Measurements from ENCODE around the gene AMBRA1.

- no peak for TF ChIP-seq CTCF (IDR thresholded peaks at IDR 0.05)
- no peak for TF ChIP-seq FOXM1 (IDR thresholded peaks at IDR 0.05; ENCODE audit: low read depth)
- no peak for TF ChIP-seq REST (IDR thresholded peaks at IDR 0.05; ENCODE audit: low read depth, low read length)
- no peak for TF ChIP-seq IRF3 (IDR thresholded peaks at IDR 0.05; ENCODE audit: low read depth, low read length)
- TF ChIP-seq RFX5 (IDR thresholded peaks at IDR 0.05; ENCODE audit: low read length): no peak
- no peak for TF ChIP-seq POLR2AphosphoS5 (IDR thresholded peaks at IDR 0.05; ENCODE audit: low read depth, low read length)
- TF ChIP-seq ZBTB33 (IDR thresholded peaks at IDR 0.05; ENCODE audit: borderline replicate concordance, low read depth): no peak
- no peak for TF ChIP-seq PBX3 (IDR thresholded peaks at IDR 0.05)
- no peak for TF ChIP-seq YY1 (IDR thresholded peaks at IDR 0.05; ENCODE audit: low read depth)
- TF ChIP-seq RCOR1 (IDR thresholded peaks at IDR 0.05; ENCODE audit: low read length): no peak
Measured at GRCh38 chr11:46643531-46643930, 49.7 kb upstream of the AMBRA1 start.
